Measurements from ENCODE around the gene NLK.
"Not testable (repeated sequence)": the region's sequence is repeated elsewhere in the genome, so short reads cannot be mapped to it uniquely, and the experiment has no call there.

The NLK gene

GRCh38 chr17:28236033-28236653, 193.7 kb downstream of the NLK start:
- not testable (repeated sequence) for DNase-seq

- not testable (repeated sequence) for DNase-seq
These were observed 196.2 kb downstream of the NLK start for GRCh38 chr17:28238547-28239270.

DNA sequence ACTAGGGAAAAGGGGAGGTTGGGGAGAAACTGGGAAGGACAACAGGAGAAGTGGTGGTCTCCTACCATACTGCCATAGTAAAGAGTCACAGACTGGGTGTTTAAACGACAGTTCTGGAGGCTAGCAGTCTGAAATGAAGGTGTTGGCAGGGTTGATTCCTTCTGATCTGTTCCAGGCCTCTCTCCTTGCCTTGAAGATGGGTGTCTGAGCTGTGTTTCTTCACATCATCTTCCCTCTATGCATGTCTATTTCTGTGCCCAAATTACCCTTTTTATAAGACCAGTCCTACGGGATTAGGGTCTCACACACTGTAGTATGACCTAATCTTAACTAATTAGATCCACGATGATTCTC, 196.8 kb downstream of the NLK start:
- DNase-seq, result no peak

DNA sequence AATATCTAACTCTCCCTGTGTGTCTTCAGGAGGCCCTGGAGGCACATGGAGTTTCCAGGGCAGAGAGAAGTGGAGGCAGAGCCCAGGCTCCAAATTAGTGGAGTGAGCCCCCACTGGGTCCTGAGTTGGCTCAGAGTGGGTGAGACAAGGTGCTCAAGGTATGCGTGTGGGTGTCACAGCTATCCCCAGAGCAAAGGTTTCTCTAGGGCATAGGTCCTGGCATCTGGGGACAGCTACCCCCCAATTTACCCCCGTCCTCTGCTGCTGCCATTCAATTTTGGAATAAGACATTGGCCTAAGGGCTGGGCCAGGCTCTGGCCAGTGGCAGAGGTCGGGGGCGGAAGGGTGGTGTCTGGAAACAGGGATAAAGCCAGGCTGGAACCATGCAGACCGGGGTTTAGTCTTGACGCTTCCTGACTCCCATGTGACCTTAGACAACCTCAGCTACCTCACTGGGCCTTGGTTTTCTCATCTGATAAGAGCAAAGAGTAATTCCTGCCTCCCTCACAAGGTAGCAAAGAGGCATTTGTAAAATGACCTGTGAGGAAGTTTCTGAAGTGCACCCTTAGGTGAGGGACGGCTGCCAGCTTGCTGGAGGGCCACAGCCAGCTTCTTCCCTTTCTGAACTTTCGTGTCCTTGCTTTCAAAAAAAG, 198.3 kb downstream of the NLK start:
- no peak for DNase-seq

GRCh38 chr17:28242791-28243190, 200.3 kb downstream of the NLK start:
- DNase-seq, result no peak

DNA sequence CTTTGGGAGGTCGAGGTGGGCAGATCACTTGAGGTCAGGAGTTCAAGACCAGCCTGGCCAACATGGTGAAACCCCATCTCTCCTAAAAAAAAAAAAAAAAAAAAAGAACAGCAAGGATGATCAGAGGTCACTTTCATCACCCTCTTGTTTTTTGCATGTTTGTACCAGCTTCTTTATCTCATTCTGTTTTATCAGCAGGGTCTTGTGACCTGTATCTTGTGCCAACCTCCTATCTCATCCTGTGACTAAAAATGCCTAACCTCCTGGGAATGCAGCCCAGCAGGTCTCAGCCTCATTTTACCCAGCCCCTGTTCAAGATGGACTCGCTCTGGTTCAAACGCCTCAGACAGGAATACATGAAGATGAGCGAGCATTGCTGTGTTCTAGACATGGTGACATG, 200.8 kb downstream of the NLK start:
- DNase-seq, result not testable (repeated sequence)

- no peak for DNase-seq
These were observed 202.0 kb downstream of the NLK start for GRCh38 chr17:28244446-28244845.

Data from NCI-H2171 treated with DMSO at 0.1 percent for 48 hours (cell line).